SJSA1 (cell line): Measurements from ENCODE around the gene RYR2. TPM values are rescaled to one million over a fixed set of nuclear protein-coding genes. Genes with fewer than 3 reads are reported as not detected.

ENCODE experiments used
- DNase-seq, 2 experiments: peaks; one replicate each; pipeline ENCODE4 v3.0.0-alpha.2; 2015 to 2020; ENCODE audit warnings: low spot score in 2 of 2, low read depth in 1 of 2
- H3K27ac ChIP-seq: fragments of 250-450 bp; sonication (Bioruptor Pico); 2 replicates; pipeline ENCODE4 v1.5.1; 2020; ENCODE audit warnings: mild to moderate bottlenecking, moderate library complexity
- H3K27me3 ChIP-seq: fragments of 250-450 bp; sonication (Bioruptor Pico); replicated peaks from 2 replicates; pipeline ENCODE4 v1.5.1; 2020; ENCODE audit warnings: mild to moderate bottlenecking, moderate library complexity
- H3K36me3 ChIP-seq: fragments of 250-450 bp; sonication (Bioruptor Pico); 2 replicates; pipeline ENCODE4 v1.5.1; 2020; ENCODE audit warnings: mild to moderate bottlenecking
- H3K4me1 ChIP-seq: fragments of 250-450 bp; sonication (Bioruptor Pico); replicated peaks from 2 replicates; pipeline ENCODE4 v1.6.1; 2021; ENCODE audit warnings: mild to moderate bottlenecking
- H3K4me3 ChIP-seq: fragments of 250-450 bp; sonication (Bioruptor Pico); 2 replicates; pipeline ENCODE4 v1.5.1; 2020; ENCODE audit warnings: mild to moderate bottlenecking
- H3K9me3 ChIP-seq: fragments of 250-450 bp; sonication (Bioruptor Pico); replicated peaks from 2 replicates; pipeline ENCODE4 v1.5.1; 2020; ENCODE audit warnings: mild to moderate bottlenecking
- total RNA-seq: library from RNA; depleted of rRNA; stranded (reverse); fragments of >200 nt; shearing (Covaris generic); gene quantifications from 2 replicates; pipeline ENCODE4 v1.2.3, GENCODE V29; 2014

RYR2 gene
- total RNA-seq, 1 experiment from 2014 or later, result not detected

DNA sequence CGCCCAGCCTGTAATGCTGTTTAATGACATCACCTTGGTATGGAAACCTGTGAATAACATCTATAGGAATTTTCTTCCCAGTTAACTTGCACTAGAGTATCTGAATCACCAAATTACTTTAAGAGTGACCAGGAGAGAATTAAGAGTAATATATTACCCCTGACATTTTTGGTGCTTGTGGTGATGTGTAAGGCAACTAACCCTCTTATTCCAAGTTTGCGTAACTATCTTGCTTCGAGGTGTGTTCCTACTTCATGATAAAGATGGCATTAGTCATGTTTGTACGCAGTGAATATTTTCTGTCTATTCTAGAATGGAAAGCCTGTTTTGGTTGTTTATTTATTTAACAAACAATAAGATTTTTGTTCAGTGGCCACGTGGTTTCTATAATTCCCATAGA lies 717.4 kb downstream of the RYR2 start:
- H3K36me3 ChIP-seq, result no peaks in the 10 kb centered on the region
- H3K4me3 ChIP-seq, result no peak overlapping the region
- no peaks in the 10 kb centered on the region for H3K9me3 ChIP-seq
- no peaks in the 10 kb centered on the region for H3K27me3 ChIP-seq
- DNase-seq, result no peak
- no peaks in the 10 kb centered on the region for H3K4me1 ChIP-seq
- H3K27ac ChIP-seq, result no peak overlapping the region

DNA sequence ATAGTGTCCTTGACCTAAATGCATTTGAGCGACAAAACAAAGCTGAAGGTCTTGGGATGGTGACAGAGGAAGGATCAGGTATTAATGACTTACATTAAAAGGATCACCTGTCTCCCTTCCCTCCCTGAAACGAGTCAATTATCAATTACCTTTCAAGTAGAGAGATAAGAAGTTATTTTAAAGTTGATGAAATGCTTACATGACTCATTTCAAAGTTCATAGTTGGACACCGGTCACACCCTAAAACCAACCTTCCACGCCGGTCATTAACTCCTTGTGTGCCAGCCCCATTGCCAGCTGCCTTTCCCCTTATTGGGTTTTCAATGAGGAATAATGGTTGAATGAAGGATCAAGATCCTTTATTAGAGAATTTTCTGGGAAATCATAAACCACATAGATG lies 719.0 kb downstream of the RYR2 start:
- no peak for DNase-seq
- no peaks in the 10 kb centered on the region for H3K27me3 ChIP-seq
- no peaks in the 10 kb centered on the region for H3K36me3 ChIP-seq
- H3K27ac ChIP-seq, result no peak overlapping the region
- H3K4me1 ChIP-seq, result no peaks in the 10 kb centered on the region
- no peak overlapping the region for H3K4me3 ChIP-seq
- H3K9me3 ChIP-seq, result no peaks in the 10 kb centered on the region

DNA sequence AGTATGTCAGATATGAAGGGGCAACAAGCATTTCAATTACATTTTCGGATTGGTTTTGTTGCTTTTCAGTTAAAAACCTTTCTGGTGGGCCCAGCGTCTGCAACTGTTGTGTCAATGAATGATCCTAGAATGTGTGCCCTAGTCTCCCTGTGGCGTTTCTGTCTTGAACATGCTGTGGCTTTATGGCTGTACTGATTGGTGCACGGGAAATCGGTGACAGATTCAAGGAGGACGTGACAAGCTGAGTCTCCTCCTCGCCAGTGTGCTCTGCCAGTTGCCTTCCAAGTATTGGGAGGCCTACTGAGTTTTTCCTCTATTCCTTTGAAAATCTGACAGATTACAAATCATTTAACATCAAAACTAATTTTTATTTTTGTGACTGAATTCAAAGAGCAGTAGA lies 721.2 kb downstream of the RYR2 start:
- Histone ChIP-seq H3K36me3 (no peaks in the 10 kb centered on the region), H3K27ac (no peak overlapping the region), H3K27me3 (no peaks in the 10 kb centered on the region), H3K4me3 (no peak overlapping the region), H3K9me3 (no peaks in the 10 kb centered on the region), H3K4me1 (no peaks in the 10 kb centered on the region)
- DNase-seq, result no peak

DNA sequence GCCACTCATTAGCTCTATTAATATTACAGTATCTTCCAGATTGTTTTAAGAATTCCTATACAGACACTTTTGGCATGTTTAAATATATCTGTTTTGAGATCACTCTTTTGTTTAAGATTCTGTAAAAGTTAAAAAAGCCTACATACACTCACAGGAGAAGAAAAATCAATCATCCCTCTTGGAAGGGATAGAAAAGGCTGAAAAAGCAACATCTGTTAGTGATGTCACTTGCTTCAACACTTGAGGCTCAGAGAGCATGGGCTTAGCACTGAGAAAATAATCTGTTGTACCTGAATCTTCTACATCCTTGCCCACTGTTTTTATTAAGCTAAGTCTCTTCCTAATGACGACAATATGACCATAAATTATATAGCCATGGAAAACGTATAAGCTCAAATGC lies 721.8 kb downstream of the RYR2 start:
- Histone ChIP-seq H3K27ac (no peak overlapping the region), H3K27me3 (no peaks in the 10 kb centered on the region), H3K9me3 (no peaks in the 10 kb centered on the region), H3K4me3 (no peak overlapping the region), H3K4me1 (no peaks in the 10 kb centered on the region), H3K36me3 (no peaks in the 10 kb centered on the region)
- DNase-seq, result no peak

DNA sequence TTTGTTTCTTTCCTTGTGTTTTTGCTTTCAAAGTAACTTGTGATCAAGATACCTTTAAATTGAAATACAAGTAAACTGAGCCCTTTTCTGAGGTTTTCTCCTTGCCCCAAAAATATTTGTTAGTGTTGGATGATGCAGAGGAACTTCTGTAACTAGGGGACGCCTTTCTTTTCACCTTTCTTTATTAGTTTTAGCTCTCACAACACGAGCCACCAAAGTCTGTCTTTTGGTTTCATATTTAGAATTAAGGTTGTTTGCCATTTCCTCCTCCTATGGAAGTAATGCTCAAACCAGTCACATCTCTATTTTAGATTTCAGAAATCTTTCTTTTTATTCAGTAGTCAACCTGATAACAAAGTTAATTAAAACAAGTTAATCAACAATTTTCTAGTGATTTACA lies 727.9 kb downstream of the RYR2 start:
- Histone ChIP-seq H3K36me3 (no peaks in the 10 kb centered on the region), H3K4me3 (no peak overlapping the region), H3K4me1 (no peaks in the 10 kb centered on the region), H3K9me3 (no peaks in the 10 kb centered on the region), H3K27me3 (no peaks in the 10 kb centered on the region), H3K27ac (no peak overlapping the region)
- DNase-seq, result no peak

DNA sequence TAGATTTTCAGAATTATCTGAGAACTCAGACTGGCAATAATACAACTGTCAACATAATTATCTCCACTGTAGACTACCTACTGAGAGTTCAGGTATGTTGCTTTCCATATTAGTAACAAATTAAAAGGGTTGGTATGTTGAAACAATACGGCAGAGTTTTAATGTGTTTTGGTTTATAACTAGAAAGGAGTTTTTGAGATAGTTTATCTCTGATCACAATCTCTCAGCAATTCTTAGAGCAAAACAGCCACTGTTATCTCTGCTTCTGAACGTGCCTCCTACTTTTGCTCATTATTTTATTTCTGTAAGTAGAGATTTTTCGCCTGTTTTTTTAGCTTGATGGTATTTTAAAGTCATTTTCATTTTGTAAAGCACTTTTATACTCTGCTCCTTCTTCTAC lies 730.0 kb downstream of the RYR2 start:
- H3K27ac ChIP-seq, result no peak overlapping the region
- no peaks in the 10 kb centered on the region for H3K4me1 ChIP-seq
- DNase-seq, result no peak
- H3K4me3 ChIP-seq, result no peak overlapping the region
- no peaks in the 10 kb centered on the region for H3K36me3 ChIP-seq
- H3K27me3 ChIP-seq, result no peaks in the 10 kb centered on the region
- H3K9me3 ChIP-seq, result no peaks in the 10 kb centered on the region

DNA sequence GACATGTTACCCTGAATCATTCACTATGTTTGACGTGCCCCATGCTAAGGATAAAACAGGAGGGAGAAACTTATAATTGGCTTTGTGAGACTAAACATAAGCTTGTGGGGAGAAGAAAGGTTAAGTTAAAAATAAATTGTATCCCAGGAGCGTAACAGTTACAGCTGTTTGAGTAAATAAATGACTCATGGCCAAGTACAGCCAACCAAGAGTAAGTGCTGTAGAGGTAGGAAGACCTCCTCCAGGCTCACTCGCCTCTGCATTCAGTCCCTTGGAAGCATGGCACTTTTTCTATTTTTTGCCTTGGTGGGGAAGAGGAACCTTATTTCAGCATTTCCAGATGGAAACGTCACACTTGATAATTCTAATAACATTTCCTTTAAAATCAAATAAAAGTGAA lies 732.3 kb downstream of the RYR2 start:
- H3K9me3 ChIP-seq, result no peaks in the 10 kb centered on the region; the same call in 1 of the 2 replicates
- H3K27me3 ChIP-seq, result no peaks in the 10 kb centered on the region; the same call in 1 of the 2 replicates
- no peaks in the 10 kb centered on the region for H3K36me3 ChIP-seq
- no peaks in the 10 kb centered on the region for H3K4me1 ChIP-seq
- H3K4me3 ChIP-seq, result no peak overlapping the region
- no peak overlapping the region for H3K27ac ChIP-seq
- no peak for DNase-seq

DNA sequence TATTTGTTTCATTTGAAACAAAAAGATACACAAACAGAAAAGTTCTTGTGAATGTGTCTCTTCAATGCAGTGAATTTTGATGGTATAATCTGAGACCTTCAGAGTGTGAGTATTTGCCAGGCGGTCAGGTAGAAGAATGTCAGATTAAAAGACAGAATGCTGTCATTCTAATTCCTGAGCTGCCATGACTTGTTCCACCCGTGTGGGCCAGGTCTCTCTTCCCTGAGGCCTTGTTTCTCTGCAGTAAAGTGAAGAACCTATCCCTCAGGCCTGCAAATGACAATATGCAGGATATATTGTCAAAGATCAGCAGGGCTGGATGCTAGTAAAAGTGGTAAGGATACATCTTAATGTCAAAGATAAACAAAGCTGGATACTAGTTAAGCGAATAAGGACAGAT lies 737.4 kb downstream of the RYR2 start:
- DNase-seq, result no peak
- Histone ChIP-seq H3K27ac (no peak overlapping the region), H3K36me3 (no peaks in the 10 kb centered on the region), H3K4me1 (no peaks in the 10 kb centered on the region), H3K4me3 (no peak overlapping the region), H3K27me3 (no peaks in the 10 kb centered on the region; the same call in 1 of the 2 replicates), H3K9me3 (no peaks in the 10 kb centered on the region; the same call in 1 of the 2 replicates)

DNA sequence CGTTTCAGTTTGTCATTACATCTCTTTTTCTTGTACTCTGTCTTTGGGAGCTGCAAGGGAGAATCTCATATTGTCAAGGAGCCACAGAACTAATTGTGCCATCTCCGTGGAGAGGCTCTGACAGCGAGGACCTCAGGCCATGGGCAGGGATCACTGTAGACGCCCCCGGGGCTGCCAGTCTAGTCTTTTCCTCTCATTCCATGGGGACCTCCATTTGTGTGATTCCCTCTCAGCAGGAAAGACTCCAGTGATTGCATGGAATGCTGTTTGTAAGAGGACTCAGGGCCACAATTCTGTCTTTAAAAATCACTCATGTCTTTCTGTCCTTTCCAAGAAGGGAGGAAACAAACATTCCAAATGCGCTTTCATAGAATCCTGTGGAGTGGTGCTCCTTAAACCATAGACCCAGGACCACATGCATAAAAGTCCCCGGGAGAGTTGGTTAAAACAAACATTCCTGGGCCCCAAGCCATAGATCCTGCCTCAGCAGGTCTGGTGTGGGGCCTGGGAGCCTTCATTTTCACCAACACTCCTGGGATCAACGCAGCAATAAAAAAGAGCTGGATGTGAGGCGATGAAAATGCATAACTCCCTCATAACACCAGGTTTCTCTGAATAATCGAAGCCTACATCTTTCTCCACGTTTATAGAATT lies 744.2 kb downstream of the RYR2 start:
- Histone ChIP-seq H3K27me3 (no peaks in the 10 kb centered on the region), H3K4me3 (no peak overlapping the region), H3K4me1 (no peaks in the 10 kb centered on the region), H3K36me3 (no peaks in the 10 kb centered on the region), H3K27ac (no peak overlapping the region), H3K9me3 (no peaks in the 10 kb centered on the region)
- DNase-seq, result no peak

DNA sequence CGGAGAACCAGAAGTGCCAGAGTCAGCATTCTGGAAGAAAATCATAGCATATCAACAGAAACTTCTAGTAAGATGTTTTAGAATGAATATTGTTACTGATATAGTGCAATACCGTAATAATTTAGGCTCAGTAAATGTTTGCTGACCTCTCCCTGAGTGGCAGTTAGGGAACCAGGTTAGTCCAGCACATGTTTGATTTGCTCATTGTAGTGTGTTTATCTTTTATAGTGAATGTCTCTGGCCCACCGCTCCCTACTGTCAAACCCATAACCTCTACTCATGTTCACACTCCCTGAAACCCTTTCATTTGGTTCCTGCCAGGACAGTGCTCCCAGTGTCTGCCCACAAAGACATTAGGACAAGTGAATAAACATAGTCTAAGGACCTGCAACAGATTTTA lies 746.1 kb downstream of the RYR2 start:
- no peaks in the 10 kb centered on the region for H3K9me3 ChIP-seq
- no peaks in the 10 kb centered on the region for H3K27me3 ChIP-seq
- no peak overlapping the region for H3K4me3 ChIP-seq
- H3K4me1 ChIP-seq, result no peaks in the 10 kb centered on the region
- H3K27ac ChIP-seq, result no peak overlapping the region
- no peak for DNase-seq
- no peaks in the 10 kb centered on the region for H3K36me3 ChIP-seq

DNA sequence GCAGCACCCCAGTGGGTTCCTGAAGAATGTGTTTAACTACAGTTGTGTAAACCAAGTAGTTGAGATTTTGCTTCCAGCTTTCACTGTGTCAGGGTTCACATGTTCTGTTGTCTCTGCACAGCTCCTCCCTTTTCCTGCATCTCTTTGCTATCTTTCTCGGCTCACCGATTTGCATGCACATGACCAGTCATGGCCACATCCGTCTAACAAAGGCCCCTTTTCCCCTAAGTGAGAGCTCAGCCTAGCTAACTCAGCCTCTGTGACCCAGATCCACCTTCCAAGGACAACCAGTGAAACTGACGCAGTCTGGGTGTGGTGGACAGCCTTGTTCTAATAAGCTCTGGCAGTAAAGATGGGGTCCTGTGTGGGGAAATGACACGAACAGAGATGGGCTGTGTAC lies 747.6 kb downstream of the RYR2 start:
- H3K9me3 ChIP-seq, result no peaks in the 10 kb centered on the region
- no peaks in the 10 kb centered on the region for H3K27me3 ChIP-seq
- DNase-seq, result no peak
- no peak overlapping the region for H3K27ac ChIP-seq
- H3K36me3 ChIP-seq, result no peaks in the 10 kb centered on the region
- H3K4me1 ChIP-seq, result no peaks in the 10 kb centered on the region
- H3K4me3 ChIP-seq, result no peak overlapping the region

DNA sequence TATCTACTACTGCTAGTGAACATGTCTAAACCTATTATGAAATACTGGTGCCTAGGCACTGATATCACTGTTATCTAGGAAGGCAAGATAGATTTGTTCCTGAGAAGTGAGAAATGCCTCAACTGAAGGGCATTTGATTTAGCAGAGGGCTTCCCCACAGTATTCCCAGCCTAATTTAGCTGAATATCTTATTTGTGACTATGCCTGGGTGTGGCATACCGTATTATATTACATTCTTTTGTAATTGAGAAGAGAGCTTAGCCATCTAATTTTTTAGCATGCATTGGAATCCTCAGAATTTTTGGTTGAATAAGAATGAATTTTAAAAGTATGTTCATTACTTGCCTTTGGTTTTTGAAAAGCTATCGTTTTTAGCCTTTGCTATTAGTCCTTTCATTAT lies 749.6 kb downstream of the RYR2 start:
- Histone ChIP-seq H3K27me3 (no peaks in the 10 kb centered on the region), H3K9me3 (no peaks in the 10 kb centered on the region), H3K4me1 (no peaks in the 10 kb centered on the region), H3K4me3 (no peak overlapping the region), H3K36me3 (no peaks in the 10 kb centered on the region), H3K27ac (no peak overlapping the region)
- DNase-seq, result no peak

DNA sequence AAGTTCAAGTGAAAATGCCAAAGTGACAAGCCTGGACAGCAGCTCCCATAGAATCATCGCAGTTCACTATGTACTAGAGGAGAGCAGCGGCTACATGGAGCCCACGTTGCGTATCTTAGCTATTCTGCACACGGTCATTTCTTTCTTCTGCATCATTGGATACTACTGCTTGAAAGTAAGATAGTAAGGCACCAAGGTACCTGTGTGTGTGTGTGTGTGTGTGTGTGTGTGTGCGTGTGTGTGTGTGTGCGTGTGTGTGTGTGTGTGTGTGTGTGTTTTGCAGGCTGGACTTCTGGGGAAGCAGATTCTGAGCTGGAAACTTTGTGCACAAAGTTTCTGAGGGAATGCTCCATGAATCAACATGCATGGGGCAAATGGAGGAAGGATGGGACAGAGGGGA lies 750.2 kb downstream of the RYR2 start:
- Histone ChIP-seq H3K9me3 (no peaks in the 10 kb centered on the region), H3K4me3 (no peak overlapping the region), H3K36me3 (no peaks in the 10 kb centered on the region), H3K27me3 (no peaks in the 10 kb centered on the region), H3K27ac (no peak overlapping the region), H3K4me1 (no peaks in the 10 kb centered on the region)
- no peak for DNase-seq

DNA sequence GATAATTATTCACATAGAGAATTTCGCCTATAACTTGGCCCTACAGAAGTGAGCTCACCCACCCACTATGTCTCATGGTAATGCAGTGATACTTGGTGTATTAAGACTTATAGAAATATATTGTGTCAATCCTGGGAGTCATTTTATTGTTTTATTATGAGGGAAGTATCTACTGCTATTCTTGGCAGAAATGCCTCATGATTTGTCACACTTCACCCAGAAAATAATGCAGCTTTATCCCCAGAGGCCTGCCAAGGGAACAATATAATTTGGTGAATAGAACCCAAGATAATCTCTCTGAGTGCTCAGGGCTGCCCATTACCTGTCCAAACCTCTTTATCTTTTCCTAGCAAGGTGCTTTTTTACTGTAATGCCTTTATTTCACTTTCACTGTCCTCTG lies 750.7 kb downstream of the RYR2 start:
- Histone ChIP-seq H3K27ac (no peak overlapping the region), H3K27me3 (no peaks in the 10 kb centered on the region), H3K4me1 (no peaks in the 10 kb centered on the region), H3K36me3 (no peaks in the 10 kb centered on the region), H3K4me3 (no peak overlapping the region), H3K9me3 (no peaks in the 10 kb centered on the region)
- DNase-seq, result no peak

DNA sequence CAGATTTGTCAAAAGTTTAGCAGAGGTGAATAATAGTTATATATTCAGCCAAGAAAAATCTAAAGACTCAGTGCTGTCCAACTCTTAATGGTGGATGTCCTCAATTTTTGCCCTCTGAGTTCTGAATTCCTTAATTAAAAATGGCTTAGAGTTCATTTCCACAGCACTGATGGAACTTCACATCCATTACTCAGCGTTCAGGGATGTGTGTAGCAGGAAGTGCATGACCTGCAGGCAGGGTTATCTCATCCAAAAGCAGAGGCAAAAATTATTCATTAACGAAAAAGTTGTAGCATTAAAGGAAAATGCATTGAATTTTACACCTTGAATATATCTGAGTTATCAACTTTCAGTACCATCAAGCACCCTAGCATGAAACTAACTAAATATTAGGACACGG lies 752.1 kb downstream of the RYR2 start:
- no peak for DNase-seq
- no peaks in the 10 kb centered on the region for H3K36me3 ChIP-seq
- H3K4me3 ChIP-seq, result no peak overlapping the region
- no peaks in the 10 kb centered on the region for H3K4me1 ChIP-seq
- H3K27ac ChIP-seq, result no peak overlapping the region
- H3K27me3 ChIP-seq, result no peaks in the 10 kb centered on the region
- no peaks in the 10 kb centered on the region for H3K9me3 ChIP-seq
